HepG2 (cell line): ENCODE results near the gene HELZ2. TPM values are rescaled to one million over a fixed set of nuclear protein-coding genes. Genes with fewer than 3 reads are reported as not detected.

Experiments
- ATF7 ChIP-seq, 2 experiments: fragments of 450-650 bp in 1 of 2; sonication (generic) in 1 of 2; formaldehyde crosslinking in 1 of 2; IDR thresholded peaks; 2 replicates each; pipeline versions ENCODE4 v1.4.0 to v1.6.1; 2016 to 2020; ENCODE audit warnings: antibody characterized with exemption in 1 of 2, mild to moderate bottlenecking in 1 of 2, missing genetic modification reagents in 1 of 2
- ELF4 ChIP-seq: sonication (generic); formaldehyde crosslinking; IDR thresholded peaks from 2 replicates; pipeline ENCODE4 v1.5.0; 2020; ENCODE audit warnings: missing genetic modification reagents, mild to moderate bottlenecking, moderate library complexity, borderline replicate concordance
- FOXK2 ChIP-seq: fragments of 450-650 bp; IDR thresholded peaks from 2 replicates; pipeline ENCODE4 v1.6.1; 2016
- JUN ChIP-seq: sonication (generic); formaldehyde crosslinking; IDR thresholded peaks from 2 replicates; pipeline ENCODE4 v1.4.0; 2020; ENCODE audit warnings: mild to moderate bottlenecking, missing genetic modification reagents
- SRSF9 ChIP-seq: fragments of 200-400 bp; formaldehyde crosslinking; IDR thresholded peaks from 2 replicates; pipeline ENCODE4 v1.6.1; 2018; ENCODE audit warnings: borderline replicate concordance, mild to moderate bottlenecking, low read depth, low read length; ENCODE audit not compliant: insufficient read depth, poor library complexity, severe bottlenecking
- ZBTB38 ChIP-seq: sonication (generic); formaldehyde crosslinking; IDR thresholded peaks from 2 replicates; pipeline ENCODE4 v1.5.1; 2020; ENCODE audit warnings: mild to moderate bottlenecking, missing genetic modification reagents
- ZNF207 ChIP-seq: fragments of 450-650 bp; IDR thresholded peaks from 2 replicates; pipeline ENCODE4 v1.6.1; 2016; ENCODE audit warnings: antibody characterized with exemption, borderline replicate concordance
- ZNF777 ChIP-seq: sonication (generic); formaldehyde crosslinking; IDR thresholded peaks from 2 replicates; pipeline ENCODE4 v1.4.0; 2020; ENCODE audit warnings: missing genetic modification reagents
- ZNF780A ChIP-seq: sonication (generic); formaldehyde crosslinking; IDR thresholded peaks from 2 replicates; pipeline ENCODE4 v1.8.0; 2022; ENCODE audit warnings: mild to moderate bottlenecking, missing genetic modification reagents, moderate library complexity
- ZSCAN20 ChIP-seq: sonication (generic); formaldehyde crosslinking; IDR thresholded peaks from 2 replicates; pipeline ENCODE4 v1.4.0; 2020; ENCODE audit warnings: missing genetic modification reagents, mild to moderate bottlenecking, borderline replicate concordance
- polyA plus RNA-seq, 8 experiments: library from polyadenylated mRNA; depleted of rRNA in 3 of 8; stranded (reverse) in 7 of 8; unstranded in 1 of 8; fragments of >200 nt; fragmentation: Illumina TruSeq in 4 of 8; extraction: Trizol in 4 of 8; gene quantifications; 2 replicates each; pipeline versions ENCODE4 v1.2.1 to v1.2.3, GENCODE V29; 2011 to 2016; ENCODE audit warnings: low read depth in 4 of 8, missing spikeins in 1 of 8, mixed read lengths in 1 of 8; ENCODE audit not compliant: insufficient read depth in 1 of 8
- total RNA-seq, 5 experiments: library from RNA; depleted of rRNA; stranded (reverse); fragments of >200 nt; fragmentation: Illumina TruSeq; extraction: Trizol; gene quantifications; 2 replicates each; pipeline ENCODE4 v1.2.3, GENCODE V29; 2016; ENCODE audit warnings: low read depth in 1 of 5
- TF ChIP-seq, protein P1 (sequence below): sonication (generic); formaldehyde crosslinking; IDR thresholded peaks from 2 replicates; pipeline ENCODE4 v1.5.0; 2020; ENCODE audit warnings: missing genetic modification reagents
- TF ChIP-seq, protein P2 (sequence below): sonication (generic); formaldehyde crosslinking; conservative IDR thresholded peaks from 2 replicates; pipeline ENCODE4 v1.4.0; 2020; ENCODE audit warnings: missing genetic modification reagents
- TF ChIP-seq, protein P3 (sequence below): fragments of 450-650 bp; IDR thresholded peaks from 2 replicates; pipeline ENCODE4 v1.6.1; 2017
- TF ChIP-seq, protein P4 (sequence below): sonication (generic); formaldehyde crosslinking; conservative IDR thresholded peaks from 2 replicates; pipeline ENCODE4 v1.4.0; 2020; ENCODE audit warnings: mild to moderate bottlenecking, missing genetic modification reagents, moderate library complexity

HELZ2 gene
- total and polyA plus RNA-seq, 2 of the 13 experiments (the other 11 are each of a cell fraction or from before 2014, with no cell fraction given), result 9.6 to 10.1 TPM

DNA sequence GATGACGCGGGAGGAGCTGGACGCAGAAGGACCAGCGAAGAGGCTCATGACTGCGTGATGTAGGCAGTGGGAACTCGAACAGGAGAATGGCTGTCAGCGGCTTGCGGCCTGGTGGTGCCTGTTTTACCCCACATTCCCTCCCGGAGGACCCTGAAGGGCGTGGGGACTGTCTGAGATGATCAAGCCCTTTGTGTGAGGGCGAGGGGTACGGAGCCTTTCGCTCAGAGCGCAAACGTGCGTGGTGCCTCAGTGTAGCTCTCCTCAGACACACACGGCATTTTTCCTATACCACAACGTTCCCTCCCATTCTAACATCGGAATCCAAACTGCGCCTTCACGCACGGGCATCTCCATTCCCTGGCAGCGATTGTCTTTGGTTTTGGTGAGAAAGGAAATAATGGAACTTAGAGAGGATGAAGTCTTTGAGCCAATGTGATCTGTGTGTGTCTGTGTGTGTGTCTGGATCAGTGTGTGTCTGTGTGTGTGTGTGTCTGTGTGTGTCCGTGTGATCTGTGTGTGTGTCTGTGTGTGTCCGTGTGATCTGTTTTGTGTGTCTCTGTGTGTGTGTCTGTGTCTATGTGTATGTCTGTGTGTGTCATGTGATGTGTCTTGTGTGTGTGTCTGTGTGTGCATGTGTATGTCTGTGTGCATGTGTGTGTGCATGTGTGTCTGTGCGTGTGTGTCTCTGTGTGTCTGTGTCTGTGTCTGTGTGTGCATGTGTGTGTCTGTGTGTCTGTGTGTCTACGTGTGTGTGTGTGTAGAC is 42.2 kb downstream of the HELZ2 start (continued):
- TF ChIP-seq ELF4 (CRISPR knock-in tag), result no peak
- TF ChIP-seq FOXK2, result 0 out of 2 replicates have a peak, but pooled peaks have one; percentile 28
- peak; percentile 97 for TF ChIP-seq ZNF207
- TF ChIP-seq, protein P1, sequence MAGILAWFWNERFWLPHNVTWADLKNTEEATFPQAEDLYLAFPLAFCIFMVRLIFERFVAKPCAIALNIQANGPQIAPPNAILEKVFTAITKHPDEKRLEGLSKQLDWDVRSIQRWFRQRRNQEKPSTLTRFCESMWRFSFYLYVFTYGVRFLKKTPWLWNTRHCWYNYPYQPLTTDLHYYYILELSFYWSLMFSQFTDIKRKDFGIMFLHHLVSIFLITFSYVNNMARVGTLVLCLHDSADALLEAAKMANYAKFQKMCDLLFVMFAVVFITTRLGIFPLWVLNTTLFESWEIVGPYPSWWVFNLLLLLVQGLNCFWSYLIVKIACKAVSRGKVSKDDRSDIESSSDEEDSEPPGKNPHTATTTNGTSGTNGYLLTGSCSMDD, result no peak
- TF ChIP-seq JUN (CRISPR knock-in tag), result no peak
- TF ChIP-seq, protein P2, sequence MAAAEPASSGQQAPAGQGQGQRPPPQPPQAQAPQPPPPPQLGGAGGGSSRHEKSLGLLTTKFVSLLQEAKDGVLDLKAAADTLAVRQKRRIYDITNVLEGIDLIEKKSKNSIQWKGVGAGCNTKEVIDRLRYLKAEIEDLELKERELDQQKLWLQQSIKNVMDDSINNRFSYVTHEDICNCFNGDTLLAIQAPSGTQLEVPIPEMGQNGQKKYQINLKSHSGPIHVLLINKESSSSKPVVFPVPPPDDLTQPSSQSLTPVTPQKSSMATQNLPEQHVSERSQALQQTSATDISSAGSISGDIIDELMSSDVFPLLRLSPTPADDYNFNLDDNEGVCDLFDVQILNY (CRISPR knock-in tag), result no peak
- no peak for TF ChIP-seq ZBTB38
- TF ChIP-seq, protein P3, sequence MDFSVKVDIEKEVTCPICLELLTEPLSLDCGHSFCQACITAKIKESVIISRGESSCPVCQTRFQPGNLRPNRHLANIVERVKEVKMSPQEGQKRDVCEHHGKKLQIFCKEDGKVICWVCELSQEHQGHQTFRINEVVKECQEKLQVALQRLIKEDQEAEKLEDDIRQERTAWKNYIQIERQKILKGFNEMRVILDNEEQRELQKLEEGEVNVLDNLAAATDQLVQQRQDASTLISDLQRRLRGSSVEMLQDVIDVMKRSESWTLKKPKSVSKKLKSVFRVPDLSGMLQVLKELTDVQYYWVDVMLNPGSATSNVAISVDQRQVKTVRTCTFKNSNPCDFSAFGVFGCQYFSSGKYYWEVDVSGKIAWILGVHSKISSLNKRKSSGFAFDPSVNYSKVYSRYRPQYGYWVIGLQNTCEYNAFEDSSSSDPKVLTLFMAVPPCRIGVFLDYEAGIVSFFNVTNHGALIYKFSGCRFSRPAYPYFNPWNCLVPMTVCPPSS, result peak; percentile 90; the same call in 1 of the 2 replicates
- TF ChIP-seq SRSF9, result no peak
- no peak for TF ChIP-seq ZSCAN20 (CRISPR knock-in tag)
- TF ChIP-seq ZNF777 (CRISPR knock-in tag), result no peak
- TF ChIP-seq ZNF780A (CRISPR knock-in tag), result no peak
- TF ChIP-seq, protein P4, sequence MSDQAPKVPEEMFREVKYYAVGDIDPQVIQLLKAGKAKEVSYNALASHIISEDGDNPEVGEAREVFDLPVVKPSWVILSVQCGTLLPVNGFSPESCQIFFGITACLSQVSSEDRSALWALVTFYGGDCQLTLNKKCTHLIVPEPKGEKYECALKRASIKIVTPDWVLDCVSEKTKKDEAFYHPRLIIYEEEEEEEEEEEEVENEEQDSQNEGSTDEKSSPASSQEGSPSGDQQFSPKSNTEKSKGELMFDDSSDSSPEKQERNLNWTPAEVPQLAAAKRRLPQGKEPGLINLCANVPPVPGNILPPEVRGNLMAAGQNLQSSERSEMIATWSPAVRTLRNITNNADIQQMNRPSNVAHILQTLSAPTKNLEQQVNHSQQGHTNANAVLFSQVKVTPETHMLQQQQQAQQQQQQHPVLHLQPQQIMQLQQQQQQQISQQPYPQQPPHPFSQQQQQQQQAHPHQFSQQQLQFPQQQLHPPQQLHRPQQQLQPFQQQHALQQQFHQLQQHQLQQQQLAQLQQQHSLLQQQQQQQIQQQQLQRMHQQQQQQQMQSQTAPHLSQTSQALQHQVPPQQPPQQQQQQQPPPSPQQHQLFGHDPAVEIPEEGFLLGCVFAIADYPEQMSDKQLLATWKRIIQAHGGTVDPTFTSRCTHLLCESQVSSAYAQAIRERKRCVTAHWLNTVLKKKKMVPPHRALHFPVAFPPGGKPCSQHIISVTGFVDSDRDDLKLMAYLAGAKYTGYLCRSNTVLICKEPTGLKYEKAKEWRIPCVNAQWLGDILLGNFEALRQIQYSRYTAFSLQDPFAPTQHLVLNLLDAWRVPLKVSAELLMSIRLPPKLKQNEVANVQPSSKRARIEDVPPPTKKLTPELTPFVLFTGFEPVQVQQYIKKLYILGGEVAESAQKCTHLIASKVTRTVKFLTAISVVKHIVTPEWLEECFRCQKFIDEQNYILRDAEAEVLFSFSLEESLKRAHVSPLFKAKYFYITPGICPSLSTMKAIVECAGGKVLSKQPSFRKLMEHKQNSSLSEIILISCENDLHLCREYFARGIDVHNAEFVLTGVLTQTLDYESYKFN (CRISPR knock-in tag), result no peak
- TF ChIP-seq ATF7 (IDR thresholded peaks at IDR 0.05), result no peak
- TF ChIP-seq ATF7 (CRISPR knock-in tag; IDR thresholded peaks at IDR 0.05), result no peak
